CD4-positive, alpha-beta T cell treated with Interleukin-1 beta for 1 hour (primary cell): ENCODE measurements around the gene PDE9A.
"Not testable (repeated sequence)": the region's sequence is repeated elsewhere in the genome, so short reads cannot be mapped to it uniquely, and the experiment has no call there.

Source experiments
- DNase-seq, 2 donors: peaks; one replicate each; pipeline ENCODE4 v3.0.0-alpha.2; 2020 to 2022

The PDE9A gene

GRCh38 chr21:42781150-42781970 lies 127.9 kb downstream of the PDE9A start:
- DNase-seq: no peak

GRCh38 chr21:42781971-42782722 lies 128.7 kb downstream of the PDE9A start:
- no peak for DNase-seq

- no peak for DNase-seq
These were observed 129.4 kb downstream of the PDE9A start for GRCh38 chr21:42782723-42783242.

GRCh38 chr21:42784276-42784675 lies 130.9 kb downstream of the PDE9A start:
- peak in 1 of 2 donors; percentile 25 for DNase-seq

GRCh38 chr21:42784896-42785451 lies 131.6 kb downstream of the PDE9A start:
- DNase-seq: no peak

GRCh38 chr21:42785666-42786427 lies 132.4 kb downstream of the PDE9A start:
- DNase-seq: no peak

- no peak for DNase-seq
These were observed 133.5 kb downstream of the PDE9A start for GRCh38 chr21:42786884-42787283.

GRCh38 chr21:42787613-42788012 lies 134.2 kb downstream of the PDE9A start:
- no peak for DNase-seq

GRCh38 chr21:42790520-42791065 lies 137.2 kb downstream of the PDE9A start:
- DNase-seq: no peak

- no peak for DNase-seq
These were observed 140.4 kb downstream of the PDE9A start for GRCh38 chr21:42793774-42794173.

GRCh38 chr21:42794551-42794950 lies 141.1 kb downstream of the PDE9A start:
- no peak for DNase-seq

GRCh38 chr21:42796327-42797062 lies 143.1 kb downstream of the PDE9A start:
- no peak for DNase-seq

- no peak for DNase-seq
These were observed 144.1 kb downstream of the PDE9A start for GRCh38 chr21:42797522-42797921.

GRCh38 chr21:42798106-42798505 lies 144.7 kb downstream of the PDE9A start:
- DNase-seq: no peak

GRCh38 chr21:42799516-42799915 lies 146.1 kb downstream of the PDE9A start:
- no peak for DNase-seq

- peak in 1 of 2 donors; percentile 47 for DNase-seq
These were observed 146.5 kb downstream of the PDE9A start for GRCh38 chr21:42799948-42800347.

GRCh38 chr21:42801616-42802015 lies 148.2 kb downstream of the PDE9A start:
- not testable (repeated sequence) for DNase-seq

- no peak for DNase-seq
These were observed 153.2 kb downstream of the PDE9A start for GRCh38 chr21:42806509-42807140.

- DNase-seq: not testable (repeated sequence)
These were observed 154.0 kb downstream of the PDE9A start for GRCh38 chr21:42807293-42807895.

GRCh38 chr21:42807938-42808613 lies 154.7 kb downstream of the PDE9A start:
- no peak for DNase-seq
